Fibroblast of skin of right biceps (primary cell): ENCODE data around the gene BCAM.
A peak's percentile ranks its signal among the peaks of the same experiment; 100 is the strongest.

Experiments
- DNase-seq: peaks from one replicate; pipeline ENCODE4 v3.0.0-alpha.2; 2013

BCAM gene

DNA sequence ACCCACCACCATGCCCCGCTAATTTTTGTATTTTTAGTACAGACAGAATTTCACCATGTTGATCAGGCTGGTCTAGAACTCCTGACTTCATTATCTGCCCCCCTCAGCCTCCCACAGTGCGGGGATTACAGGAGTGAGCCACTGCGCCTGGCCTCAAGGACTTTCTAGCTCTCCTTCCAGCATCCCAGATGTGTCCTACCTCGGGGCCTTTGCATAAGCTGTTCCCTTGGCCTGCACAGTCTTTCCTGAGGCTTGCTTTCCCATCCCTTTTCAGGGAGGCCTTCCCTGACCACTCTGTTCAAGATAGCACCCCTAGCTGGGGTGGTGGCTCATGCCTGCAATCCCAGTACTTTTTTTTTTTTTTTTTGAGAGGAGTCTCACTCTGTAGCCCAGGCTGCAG is 14.3 kb upstream of the BCAM start:
- DNase-seq: no peak

DNA sequence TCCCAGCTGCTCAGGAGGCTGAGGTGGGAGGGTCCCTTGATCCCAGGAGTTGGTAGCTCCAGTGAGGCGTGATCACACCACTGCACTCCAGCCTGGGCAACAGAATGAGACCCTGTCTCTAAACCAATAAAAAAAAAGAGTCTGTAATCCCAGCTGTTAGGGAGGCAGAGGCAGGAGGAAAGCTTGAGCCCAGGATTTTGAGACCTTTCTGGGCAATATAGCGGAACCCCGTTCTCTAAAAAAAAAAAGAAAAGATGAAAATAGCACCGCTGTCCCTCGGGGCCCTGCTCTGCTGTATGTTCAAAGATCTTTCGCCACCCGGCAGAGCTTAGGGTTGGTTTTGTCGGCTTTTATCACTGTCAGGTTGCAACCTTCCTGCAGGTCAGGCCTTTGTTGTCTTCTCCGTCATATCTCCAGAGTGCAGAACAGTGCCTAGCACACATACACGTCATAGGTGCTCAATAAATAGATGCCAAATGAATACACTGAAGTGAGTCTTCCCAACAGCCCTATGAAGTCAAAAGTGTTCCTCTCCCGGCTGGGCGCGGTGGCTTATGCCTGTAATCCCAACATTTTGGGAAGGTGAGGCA is 13.4 kb upstream of the BCAM start:
- no peak for DNase-seq

DNA sequence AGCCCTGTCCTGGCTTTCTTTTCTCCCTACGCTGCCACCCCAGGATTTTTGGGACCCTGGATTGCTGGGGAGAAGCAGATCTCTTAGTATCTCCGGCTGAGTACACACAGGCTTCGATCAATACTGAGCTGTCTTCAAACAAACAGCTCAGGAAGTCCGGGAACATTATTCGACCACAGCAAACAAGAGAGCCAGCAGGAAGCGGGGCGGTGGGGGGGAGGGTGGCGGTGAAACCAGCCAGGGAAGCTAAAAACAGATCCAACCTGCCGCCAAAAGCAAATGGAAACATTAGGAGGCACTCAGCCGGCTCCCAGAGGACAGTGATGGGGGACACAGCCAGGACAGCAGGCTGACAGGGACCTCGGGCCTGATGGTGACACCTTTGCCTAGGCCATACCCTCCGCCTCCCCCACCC is 12.2 kb upstream of the BCAM start:
- DNase-seq: peak; percentile 35

DNA sequence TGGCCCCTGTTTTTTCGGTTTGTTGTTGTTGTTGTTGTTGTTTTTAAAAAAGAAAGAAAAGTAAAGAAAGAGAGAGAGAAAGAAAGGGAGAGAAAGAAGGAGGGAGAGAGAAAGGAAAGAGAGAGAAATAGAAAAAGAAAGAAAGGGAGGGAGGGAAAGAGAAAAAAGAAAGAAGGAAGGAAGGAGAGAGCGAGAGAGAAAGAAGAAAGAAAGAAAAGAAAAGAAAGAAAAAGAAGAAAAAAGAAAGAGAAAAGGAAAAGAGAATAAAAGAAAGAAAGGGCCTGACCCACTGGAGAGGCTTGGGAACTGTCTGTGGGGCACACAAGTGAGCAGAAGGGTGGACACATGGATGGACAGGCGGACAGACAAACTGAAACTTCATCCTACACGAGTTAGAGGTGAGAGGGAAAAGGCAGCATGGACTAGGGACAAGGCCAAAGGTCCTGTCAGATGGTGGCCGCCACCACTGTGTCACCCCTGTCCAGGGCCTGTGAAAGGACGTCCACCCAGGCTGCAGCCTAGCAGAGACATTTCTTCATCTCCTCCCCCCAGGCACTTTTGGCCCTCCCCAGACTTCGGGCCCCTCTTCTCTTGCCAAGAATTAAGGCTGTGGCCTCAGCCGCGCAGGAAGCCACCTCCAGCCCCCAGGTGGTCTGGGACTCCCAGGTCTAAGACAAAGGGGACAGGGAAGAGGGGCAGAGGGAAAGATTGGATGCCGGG is 9.1 kb upstream of the BCAM start:
- no peak for DNase-seq

DNA sequence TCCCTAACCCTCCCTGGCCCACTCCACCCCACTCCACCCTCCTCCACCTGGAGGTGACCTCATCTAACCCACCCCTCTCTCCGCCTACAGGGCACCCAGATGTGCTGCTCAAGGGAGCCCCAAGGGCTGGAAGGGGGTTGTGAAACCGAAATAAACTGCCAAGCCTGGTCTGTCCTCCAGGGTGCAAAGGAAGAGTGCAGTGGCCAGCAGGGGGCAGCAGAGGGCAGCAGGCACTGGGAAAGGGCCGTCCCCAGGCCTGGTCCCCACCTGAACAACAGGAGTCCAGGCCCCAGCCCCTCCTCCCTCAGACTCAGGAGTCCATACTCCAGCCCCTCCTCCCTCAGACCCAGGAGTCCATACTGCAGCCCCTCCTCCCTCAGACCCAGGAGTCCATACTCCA is 8.4 kb upstream of the BCAM start:
- DNase-seq: peak; percentile 65

DNA sequence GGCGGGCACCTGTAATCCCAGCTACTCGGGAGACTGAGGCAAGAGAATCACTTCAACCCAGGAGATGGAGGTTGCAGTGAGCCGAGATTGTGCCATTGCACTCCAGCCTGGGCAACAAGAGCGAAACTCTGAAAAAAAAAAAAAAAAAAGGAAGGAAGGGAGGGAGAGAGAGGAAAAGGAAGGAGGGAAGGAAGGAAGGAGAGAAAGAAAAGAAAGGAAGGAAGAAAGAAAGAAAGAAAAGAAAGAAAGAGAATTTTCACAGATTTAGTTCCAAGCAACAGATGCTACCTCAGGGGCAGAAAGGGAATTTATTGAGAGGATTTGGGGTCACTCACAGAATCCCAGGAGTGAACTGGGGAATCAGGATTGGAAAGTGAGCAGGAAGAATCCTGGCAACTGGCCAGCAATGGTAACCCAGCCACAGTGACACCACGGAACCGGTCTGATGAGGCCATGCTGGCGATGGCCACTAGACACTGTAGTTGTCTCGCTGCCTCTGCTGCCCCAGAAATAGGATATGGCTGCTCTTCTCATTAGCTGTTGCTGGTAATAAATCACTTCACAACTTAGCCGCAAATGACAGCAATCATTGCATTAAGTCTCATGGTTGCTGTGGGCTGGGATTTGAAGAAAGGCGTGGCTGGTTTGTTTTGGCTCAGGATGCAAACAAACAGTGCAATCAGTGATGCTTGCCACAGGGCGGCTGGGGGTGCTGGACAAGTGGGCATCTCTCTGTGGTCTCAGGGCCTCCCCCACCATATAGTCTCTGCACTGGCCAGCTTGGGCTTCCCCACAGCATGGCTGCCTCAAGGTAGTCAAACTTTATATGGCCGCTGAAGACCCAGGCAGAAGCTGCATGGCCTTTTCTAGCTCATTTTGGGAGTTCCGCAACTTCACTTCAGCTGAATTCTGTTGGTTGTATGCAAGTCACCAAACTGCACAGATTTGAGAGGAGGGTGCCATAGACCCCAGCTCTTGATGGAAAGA is 5.2 kb upstream of the BCAM start:
- no peak for DNase-seq

DNA sequence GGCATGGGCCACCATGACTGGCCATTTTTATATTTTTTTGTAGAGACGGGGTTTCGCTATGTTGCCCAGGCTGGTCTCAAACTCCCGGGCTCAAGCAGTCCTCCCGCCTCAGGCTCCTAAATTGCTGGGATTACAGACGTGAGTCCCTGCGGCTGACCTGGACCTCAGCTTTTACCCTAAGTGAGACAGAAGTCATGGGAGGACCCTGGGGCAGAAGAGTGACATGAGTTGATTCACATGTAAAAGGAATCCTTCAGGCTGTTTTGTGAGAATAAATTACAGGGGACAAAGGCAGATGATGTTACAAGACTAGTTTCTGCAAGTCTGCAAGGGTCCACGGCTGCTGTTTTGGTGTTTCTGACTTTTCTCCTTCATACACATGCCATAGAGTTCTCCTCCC is 2.6 kb upstream of the BCAM start:
- DNase-seq: no peak

DNA sequence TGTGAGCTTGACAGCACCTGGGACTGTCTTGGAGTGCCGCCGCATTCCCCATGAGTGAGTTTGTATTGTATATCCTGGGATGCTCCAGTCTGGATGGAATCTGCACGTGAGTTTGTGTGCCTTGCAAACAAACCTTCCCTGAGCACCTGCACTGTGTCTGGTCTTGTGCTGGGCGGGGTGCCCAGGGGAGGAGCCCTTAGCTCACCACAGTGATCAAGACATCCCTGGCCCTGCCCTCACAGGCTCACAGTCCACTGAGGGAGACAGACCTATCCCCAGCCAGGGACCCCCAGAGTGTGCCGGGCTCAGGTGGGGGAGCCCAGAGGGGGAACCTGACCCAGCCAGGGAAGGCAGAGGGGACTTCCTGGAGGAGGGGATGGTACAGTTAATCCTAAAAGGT is 1.7 kb upstream of the BCAM start:
- DNase-seq: no peak

DNA sequence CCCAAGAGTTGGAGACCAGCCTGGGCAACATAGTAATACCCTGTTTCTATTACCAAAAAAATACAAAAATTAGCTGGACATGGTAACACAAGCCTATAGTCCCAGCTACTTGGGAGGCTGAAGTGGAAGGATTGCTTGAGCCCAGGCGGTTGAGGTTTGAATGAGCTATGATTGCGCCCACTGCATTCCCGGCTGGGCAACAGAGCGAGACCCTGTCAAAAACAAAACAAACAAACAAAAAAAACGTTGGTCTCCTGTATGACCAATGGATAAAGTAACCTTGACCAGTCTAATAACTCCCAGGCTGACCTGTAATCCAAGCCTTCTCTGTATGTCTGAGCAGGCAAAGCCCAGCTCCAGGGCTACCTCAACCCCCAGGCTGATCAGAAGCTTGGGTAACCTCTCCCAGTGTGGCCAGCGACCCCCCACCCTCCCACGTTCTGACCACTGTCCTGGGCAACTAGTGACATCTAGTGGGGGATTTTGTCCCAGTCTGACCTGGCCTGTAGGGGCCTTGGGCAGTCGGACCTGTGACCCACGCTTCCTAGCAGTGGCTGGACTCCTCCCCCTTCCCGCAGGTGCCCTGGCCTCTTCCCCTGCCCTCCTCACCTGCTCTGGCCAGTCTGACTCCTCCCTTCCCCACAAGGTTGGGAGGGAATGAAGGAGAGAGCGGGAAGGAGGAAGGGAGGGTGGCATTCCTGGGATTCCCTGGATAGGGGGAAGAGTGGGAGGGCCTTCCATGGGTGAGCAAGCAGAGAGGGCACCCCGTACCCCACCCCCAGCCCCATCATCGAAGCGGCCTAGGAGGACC is 1.0 kb upstream of the BCAM start:
- DNase-seq: peak; percentile 63

DNA sequence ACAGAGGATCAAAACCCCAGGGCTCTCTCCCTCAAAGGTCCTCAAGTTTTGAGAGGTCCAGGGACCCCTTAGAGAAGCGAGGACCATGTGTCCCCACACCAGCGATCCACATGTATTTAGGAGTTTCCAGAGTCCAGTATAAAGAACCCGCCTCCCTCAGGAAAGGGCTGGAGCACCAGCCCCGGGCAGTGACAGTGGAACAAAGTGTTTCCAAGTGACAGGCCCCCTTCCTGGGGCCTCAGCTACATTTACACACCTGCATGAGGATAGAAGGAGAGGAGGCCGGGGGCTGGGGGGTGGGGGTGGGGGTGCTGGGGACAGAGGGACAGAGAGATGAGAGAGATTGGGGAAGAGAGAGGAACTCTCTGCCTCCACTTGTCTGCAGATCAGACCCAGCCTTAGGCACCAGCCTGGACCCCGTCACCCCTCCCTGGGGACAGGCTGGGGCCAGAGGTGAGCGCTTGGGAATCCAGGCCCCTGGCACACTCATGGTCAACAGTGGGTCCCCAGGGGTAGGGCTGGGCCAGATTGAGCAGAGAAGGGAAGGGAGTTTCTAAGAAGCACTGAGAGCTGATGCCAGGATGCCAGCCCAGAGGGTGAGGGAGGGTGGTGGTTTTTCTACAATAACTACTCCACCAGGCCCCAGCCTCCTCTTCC is 802 bp downstream of the BCAM start:
- no peak for DNase-seq

DNA sequence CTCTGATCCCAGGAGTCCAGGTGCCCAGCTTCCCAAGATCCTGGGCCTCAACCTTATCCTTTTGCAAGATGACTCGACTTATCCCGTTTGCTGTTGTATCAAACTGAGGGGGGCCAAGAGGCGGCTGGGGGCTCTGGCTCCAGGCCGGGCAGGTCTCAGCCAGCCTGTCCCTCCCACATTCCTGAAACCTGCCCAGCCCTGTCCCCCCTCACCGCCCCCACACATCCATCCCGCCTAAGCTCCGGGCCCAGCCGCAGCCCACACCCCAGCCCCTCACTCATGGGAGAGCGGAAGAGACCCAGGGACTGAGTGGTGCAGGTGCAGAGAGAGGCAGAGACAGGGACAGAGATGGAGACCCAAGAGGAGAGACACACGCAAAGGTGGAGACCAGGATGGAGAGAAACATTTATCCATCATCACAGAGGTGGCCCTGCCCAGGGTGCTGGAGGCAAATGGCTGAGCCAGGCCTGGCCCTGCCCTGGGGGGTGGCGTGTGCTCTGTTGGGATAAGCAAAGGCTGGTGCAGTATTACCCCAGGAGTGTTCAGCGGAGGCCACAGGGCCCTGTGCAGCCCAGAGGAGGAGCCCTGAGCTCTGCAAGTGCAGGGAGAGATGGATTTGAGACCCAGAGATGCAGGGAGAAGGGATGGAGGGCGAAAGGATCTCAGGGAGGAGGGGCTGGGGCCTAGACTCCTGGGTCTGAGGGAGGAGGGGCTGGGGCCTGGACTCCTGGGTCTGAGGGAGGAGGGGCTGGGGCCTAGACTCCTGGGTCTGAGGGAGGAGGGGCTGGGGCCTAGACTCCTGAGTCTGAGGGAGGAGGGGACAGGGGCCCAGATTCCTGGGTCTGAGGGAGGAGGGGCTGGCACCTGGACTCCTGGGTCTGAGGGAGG is 1.6 kb downstream of the BCAM start:
- DNase-seq: no peak

DNA sequence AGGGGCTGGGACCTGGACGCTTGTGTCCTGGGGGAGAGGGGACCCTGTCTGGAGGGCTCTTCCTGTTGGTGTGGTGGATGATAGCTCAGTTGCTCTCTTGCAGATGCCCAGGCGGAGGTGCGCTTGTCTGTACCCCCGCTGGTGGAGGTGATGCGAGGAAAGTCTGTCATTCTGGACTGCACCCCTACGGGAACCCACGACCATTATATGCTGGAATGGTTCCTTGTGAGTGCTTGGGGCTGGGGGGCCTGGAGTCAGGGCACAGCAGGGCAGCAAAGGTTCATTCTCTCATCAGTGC is 2.2 kb downstream of the BCAM start:
- no peak for DNase-seq

DNA sequence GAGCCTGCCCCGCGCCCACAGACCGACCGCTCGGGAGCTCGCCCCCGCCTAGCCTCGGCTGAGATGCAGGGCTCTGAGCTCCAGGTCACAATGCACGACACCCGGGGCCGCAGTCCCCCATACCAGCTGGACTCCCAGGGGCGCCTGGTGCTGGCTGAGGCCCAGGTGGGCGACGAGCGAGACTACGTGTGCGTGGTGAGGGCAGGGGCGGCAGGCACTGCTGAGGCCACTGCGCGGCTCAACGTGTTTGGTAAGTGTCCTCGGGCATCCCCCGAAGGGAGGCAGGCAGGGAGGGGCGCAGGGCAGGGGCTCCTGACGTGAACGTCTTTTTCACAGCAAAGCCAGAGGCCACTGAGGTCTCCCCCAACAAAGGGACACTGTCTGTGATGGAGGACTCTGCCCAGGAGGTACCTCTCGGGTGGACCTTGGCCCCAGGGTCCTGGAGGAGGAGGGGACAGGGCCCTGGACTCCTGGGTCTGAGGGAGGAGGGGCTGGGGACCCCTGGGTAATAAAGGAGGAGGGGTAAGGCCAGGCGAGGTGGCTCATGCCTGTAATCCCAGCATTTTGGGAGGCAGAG is 3.3 kb downstream of the BCAM start:
- no peak for DNase-seq

DNA sequence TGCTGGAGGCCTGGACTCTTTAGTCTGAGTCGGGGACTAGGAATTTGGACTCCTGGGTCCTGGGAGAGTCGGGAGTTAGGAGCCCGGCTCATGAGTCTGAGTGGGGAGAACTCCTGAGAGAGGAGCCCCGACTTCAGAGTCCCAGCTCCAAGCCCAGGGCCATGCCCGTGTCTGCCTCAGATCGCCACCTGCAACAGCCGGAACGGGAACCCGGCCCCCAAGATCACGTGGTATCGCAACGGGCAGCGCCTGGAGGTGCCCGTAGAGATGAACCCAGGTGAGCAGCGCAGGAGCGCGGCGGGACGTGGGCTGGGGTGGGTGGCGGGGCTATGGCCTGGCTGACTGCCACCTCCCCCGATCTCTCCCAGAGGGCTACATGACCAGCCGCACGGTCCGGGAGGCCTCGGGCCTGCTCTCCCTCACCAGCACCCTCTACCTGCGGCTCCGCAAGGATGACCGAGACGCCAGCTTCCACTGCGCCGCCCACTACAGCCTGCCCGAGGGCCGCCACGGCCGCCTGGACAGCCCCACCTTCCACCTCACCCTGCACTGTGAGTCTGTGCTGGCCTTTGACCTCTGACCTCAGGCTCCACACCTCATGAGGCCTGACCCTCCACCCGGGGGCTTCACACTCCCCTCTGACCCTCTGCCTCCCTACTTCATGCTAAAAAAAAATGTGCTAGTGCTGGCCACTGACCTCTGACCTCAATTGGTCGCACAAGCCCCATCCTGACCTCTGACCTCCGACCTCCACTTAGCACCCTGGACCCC is 4.4 kb downstream of the BCAM start:
- no peak for DNase-seq

DNA sequence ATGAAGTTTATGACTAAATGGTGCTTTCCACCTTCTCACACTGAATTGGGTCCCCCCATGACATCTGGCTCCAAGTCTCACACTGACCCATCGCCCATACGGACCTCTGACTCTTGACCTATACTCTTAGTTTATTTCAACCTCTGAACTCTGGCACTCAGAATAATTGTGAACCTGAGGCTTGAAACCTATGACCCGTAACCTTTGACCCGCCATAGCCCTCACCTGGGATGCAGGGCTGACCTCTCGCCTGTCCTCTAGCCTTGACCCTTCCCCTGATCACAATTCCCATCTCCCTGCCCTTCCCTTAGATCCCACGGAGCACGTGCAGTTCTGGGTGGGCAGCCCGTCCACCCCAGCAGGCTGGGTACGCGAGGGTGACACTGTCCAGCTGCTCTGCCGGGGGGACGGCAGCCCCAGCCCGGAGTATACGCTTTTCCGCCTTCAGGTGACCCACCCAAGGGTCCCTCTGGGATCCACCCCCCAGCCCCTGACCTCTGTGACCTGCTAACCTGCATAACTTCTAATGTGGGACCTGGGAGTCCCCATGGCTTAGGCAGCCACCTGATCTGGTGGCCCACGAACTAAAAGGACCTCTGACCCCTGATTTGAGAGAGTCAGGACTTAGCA is 5.1 kb downstream of the BCAM start:
- no peak for DNase-seq

DNA sequence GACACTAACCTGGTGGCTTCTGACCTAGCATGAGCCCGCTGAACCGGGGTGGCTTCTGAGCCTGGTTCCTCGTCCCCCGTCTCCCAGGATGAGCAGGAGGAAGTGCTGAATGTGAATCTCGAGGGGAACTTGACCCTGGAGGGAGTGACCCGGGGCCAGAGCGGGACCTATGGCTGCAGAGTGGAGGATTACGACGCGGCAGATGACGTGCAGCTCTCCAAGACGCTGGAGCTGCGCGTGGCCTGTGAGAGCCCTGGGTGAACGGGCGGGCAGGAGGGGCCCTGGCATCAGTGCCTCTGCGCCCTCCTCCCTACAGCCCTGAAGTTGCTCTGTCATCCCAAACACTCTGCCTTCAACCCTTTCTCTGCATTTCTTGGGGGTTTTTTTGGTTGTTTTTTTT is 5.6 kb downstream of the BCAM start:
- no peak for DNase-seq

DNA sequence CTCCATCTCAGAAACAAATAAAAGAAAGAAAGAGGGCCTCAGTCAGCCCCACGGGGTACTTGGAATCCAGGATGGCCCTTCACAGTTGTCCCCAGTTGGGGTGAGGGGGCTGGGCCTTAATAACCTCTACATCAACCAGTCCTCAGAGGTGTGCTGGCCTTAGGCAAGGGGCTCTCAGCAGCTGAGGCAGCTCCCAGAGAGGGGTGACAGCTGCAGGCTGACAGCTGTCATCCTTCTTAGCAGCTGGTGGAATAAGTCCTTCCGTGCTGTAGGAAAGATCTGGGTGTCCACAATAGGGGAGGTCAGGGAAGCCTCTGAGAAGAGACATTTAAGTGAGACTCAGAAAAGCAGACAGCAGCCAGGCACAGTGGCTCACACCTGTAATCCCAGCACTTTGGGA is 7.4 kb downstream of the BCAM start:
- no peak for DNase-seq

DNA sequence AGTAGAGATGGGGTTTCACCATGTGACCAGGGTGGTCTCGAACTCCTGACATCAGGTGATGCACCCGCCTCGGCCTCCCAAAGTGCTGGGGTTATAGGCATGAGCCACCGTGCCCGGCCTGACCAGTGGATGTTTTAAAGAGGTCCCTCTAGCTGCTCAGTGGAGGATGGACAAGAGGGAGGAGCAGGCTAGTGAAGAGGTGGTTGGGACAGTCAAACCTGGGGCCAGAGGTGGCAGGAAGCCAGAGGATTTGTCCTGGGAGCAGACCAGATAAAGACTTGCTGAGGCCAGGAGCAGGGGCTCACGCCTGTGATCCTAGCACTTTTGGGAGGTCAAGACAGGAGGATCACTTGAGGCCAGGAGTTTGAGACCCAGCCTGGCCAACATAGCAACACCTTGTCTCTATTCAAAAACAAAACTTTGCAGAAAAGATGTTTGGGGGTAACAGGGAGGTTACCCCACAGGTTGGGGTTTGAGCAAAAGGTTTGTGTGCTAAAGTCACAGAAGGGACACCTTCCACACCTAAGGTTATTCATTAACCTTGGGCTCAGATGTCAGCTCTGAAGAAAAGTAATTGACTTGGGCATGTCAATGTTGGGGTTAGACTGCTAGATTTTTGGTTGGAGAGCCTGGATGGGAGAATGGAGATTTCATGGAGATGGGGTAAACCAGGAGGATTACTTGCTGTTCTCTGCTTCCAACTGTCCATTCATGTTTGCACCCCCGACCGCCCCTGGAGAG is 9.0 kb downstream of the BCAM start:
- no peak for DNase-seq

DNA sequence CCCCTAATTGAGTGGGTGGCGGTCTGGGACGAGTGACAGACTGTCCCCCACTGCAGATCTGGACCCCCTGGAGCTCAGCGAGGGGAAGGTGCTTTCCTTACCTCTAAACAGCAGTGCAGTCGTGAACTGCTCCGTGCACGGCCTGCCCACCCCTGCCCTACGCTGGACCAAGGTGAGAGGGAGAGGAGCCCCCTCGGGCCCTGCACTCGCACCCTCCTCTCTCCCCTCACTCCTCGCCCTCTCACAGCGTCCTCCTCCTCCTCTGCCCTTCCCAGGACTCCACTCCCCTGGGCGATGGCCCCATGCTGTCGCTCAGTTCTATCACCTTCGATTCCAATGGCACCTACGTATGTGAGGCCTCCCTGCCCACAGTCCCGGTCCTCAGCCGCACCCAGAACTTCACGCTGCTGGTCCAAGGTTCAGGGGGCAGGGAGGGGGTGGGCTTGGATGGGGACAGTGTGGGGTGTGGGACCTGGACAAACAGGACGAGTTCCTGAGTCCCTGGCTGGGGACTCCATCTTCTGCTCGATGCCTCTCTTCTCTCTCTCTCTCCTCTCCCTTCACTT is 9.6 kb downstream of the BCAM start:
- DNase-seq: no peak
